ENCODE results near the gene SLC25A39. TPM values are rescaled to one million over a fixed set of nuclear protein-coding genes. Genes with fewer than 3 reads are reported as not detected.

Gene SLC25A39
- total RNA-seq, 1 donor from 2014 or later: 137 TPM

DNA sequence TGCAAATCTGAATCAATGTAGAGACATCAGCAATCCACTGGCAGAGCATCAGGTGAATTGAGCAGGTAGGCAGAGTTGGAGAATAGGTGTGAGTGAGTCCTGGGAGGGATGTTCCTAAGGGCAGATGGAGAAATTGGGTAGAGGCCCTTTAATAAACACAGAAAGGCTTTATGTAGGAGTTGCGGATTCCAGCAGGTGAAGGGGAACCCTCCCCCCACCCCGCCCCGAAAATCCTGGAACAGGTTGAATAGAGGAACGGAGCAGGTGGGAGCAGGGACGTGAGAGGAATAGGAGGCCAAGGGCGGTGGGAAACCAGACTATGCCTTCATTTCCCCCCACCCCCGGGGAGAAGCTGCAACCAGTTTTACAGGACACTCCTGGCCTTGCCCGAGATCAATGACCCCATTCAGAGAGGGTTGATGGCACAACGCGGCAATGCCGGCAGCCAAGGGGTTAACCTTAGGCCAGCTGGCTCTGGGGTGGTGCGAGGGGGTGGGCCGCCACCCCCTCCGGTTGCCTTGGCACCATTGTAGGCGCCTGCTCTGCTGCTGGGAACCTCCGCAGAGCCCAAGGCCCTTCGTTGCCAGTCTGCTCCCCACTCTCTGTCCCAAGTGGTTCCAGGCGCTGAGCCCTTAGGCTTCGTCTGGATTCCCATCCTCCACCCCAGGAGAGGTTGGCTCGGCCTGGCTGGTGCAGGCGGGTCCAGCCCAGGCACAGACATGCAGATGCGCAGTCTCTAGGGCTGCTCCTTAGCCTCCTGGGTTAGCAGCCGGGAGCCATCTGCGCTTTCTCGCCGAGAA, 17.0 kb downstream of the SLC25A39 start:
- Mint-ChIP-seq H3K9me3 (no peaks in the 10 kb centered on the region), H3K36me3 (no peaks in the 10 kb centered on the region), H3K4me1 (ENCODE audit: unreplicated experiment) (no peaks in the 10 kb centered on the region), H3K27me3 (peaks cover 51% of the 10 kb centered on the region), H3K27ac (peak overlapping the region; percentile 18), H3K4me3 (peak overlapping the region; percentile 82)
- TF ChIP-seq, protein P1, sequence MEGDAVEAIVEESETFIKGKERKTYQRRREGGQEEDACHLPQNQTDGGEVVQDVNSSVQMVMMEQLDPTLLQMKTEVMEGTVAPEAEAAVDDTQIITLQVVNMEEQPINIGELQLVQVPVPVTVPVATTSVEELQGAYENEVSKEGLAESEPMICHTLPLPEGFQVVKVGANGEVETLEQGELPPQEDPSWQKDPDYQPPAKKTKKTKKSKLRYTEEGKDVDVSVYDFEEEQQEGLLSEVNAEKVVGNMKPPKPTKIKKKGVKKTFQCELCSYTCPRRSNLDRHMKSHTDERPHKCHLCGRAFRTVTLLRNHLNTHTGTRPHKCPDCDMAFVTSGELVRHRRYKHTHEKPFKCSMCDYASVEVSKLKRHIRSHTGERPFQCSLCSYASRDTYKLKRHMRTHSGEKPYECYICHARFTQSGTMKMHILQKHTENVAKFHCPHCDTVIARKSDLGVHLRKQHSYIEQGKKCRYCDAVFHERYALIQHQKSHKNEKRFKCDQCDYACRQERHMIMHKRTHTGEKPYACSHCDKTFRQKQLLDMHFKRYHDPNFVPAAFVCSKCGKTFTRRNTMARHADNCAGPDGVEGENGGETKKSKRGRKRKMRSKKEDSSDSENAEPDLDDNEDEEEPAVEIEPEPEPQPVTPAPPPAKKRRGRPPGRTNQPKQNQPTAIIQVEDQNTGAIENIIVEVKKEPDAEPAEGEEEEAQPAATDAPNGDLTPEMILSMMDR (conservative IDR thresholded peaks at IDR 0.05): no peak
- no peak for DNase-seq (ENCODE audit: extremely low spot score, unreplicated experiment)

DNA sequence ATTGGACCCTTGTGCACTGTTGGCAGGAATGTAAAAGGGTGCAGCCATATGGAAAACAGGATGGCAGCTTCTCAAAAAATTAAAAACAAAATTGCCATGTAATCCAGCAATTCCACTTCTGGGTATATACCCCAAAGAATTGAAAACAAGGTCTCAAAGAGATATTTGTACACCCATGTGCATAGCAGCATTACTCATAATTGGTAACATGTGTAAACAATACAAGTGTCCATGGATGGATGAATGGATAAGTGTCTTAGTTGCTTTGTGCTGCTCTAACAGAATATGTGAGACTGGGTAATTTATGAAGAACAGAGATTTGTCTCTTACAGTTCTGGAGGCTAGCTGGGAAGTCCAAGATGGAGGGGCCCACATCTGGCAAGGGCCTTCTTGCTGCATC, 20.0 kb downstream of the SLC25A39 start:
- TF ChIP-seq, protein P1 (conservative IDR thresholded peaks at IDR 0.05): no peak
- no peaks in the 10 kb centered on the region for H3K4me1 Mint-ChIP-seq (ENCODE audit: unreplicated experiment)

DNA sequence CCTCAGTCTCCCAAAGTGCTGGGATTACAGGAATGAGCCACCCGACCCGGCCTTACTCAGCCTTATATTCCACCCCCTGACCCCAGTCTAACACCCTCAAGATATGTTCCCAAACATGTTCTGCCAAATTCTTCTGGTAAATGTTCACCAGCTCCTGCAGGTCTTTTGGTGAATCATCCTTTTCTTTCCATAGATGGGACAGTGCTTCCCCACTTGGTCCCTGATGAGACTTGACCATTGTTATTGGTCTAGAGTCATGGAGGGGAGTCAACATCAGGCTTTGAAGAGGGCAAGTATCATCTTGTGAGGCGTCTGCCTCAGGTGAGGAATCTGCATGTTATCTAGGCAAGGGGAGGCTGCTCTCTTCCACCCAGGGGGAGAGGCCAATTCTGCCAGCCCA, 26.6 kb downstream of the SLC25A39 start:
- no peaks in the 10 kb centered on the region for H3K9me3 Mint-ChIP-seq
- H3K27me3 Mint-ChIP-seq: peaks cover 42% of the 10 kb centered on the region
- H3K27ac Mint-ChIP-seq: no peak overlapping the region
- TF ChIP-seq, protein P1 (conservative IDR thresholded peaks at IDR 0.05): no peak
- no peak overlapping the region for H3K4me3 Mint-ChIP-seq
- no peak for DNase-seq (ENCODE audit: extremely low spot score, unreplicated experiment)
- no peaks in the 10 kb centered on the region for H3K4me1 Mint-ChIP-seq (ENCODE audit: unreplicated experiment)
- no peaks in the 10 kb centered on the region for H3K36me3 Mint-ChIP-seq

More for the DNA sequence above, 20.0 kb downstream of the SLC25A39 start:
- Mint-ChIP-seq H3K27me3 (peaks cover 41% of the 10 kb centered on the region), H3K9me3 (no peaks in the 10 kb centered on the region), H3K36me3 (no peaks in the 10 kb centered on the region), H3K27ac (no peak overlapping the region), H3K4me3 (no peak overlapping the region)
- DNase-seq (ENCODE audit: extremely low spot score, unreplicated experiment): no peak

DNA sequence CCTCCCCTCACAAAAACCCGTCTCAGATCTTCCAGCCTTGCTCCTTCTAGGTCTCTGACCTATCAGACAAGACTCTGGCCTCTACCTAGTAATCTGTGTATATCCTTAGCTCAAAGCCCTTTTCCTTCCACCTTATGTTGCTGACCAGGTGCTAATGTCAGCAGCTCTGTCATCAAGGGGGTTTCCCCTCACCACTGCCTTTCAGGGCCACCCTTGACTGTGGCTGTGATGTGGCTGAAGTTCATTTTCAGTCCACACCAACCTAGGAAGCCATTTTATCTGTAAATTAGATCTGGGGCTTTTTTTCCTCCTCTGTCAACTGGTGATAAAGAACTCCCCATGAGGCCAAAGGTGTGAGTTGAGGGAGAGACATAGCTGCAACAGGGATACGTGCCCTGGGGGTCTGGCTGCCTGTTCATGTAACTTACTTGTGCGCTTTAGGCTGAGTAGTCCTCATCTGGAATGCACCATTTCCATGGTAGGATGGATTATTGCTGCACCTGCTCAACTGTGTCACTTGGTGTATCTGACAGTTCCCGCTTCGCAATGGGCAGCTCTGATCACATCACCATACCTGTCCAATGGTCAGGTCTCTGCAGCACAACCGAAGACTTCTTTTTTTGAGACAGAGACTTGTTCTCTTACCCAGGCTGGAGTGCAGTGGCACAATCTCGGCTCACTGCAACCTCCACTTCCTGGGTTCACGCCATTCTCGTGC, 31.0 kb downstream of the SLC25A39 start:
- H3K9me3 Mint-ChIP-seq: no peaks in the 10 kb centered on the region

DNA sequence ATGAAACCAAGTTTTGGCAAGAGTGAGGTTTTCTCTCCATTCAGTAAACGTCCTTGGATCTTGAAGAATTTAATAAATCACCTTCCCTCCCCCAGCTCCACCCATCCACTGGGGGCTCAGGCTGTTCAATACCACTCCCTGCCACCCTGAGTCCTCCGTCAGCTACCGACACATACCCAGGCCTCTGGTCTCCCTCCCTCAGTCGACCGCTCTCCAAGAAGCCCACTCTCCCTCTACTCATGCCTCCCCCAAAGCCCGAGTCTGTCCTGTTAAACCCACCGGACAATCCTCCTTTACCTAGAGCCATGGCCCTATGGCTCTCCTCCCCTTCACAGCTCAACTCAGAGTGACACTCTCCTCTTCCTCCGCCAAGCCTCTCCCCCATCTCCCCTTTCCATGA, 37.0 kb downstream of the SLC25A39 start:
- DNase-seq (ENCODE audit: extremely low spot score, unreplicated experiment): no peak
- Mint-ChIP-seq H3K36me3 (no peaks in the 10 kb centered on the region), H3K4me3 (no peak overlapping the region), H3K27me3 (peaks cover 33% of the 10 kb centered on the region), H3K4me1 (ENCODE audit: unreplicated experiment) (no peaks in the 10 kb centered on the region), H3K9me3 (no peaks in the 10 kb centered on the region), H3K27ac (no peak overlapping the region)
- TF ChIP-seq, protein P1 (conservative IDR thresholded peaks at IDR 0.05): no peak

More for the DNA sequence above, 31.0 kb downstream of the SLC25A39 start:
- Mint-ChIP-seq H3K36me3 (no peaks in the 10 kb centered on the region), H3K27ac (no peak overlapping the region), H3K27me3 (peaks cover 42% of the 10 kb centered on the region), H3K4me3 (no peak overlapping the region), H3K4me1 (ENCODE audit: unreplicated experiment) (no peaks in the 10 kb centered on the region)
- DNase-seq (ENCODE audit: extremely low spot score, unreplicated experiment): no peak
- TF ChIP-seq, protein P1 (conservative IDR thresholded peaks at IDR 0.05): no peak

All from type B pancreatic cell (in vitro differentiated cells).